HCT116 (cell line): ENCODE data around the gene SLC23A3. TPM values are rescaled to one million over a fixed set of nuclear protein-coding genes. Genes with fewer than 3 reads are reported as not detected.

Experiments used
- ATAC-seq: fragments of 200-7000 bp; cut with Tn5 transposase; 2 replicates; pipeline ENCODE4 v1.9.1; 2020; ENCODE audit warnings: mild to moderate bottlenecking, moderate library complexity
- BruUV-seq: library from RNA; stranded (reverse); fragments of 400-500 nt; replicated peaks from 2 replicates; lab custom pipeline; 2021; lab: Mats Ljungman, UMichigan
- CTCF ChIA-PET: fragments of 300-600 bp; sonication (Branson Sonifier 250); formaldehyde crosslinking; loops from one replicate; lab custom pipeline; 2021; ENCODE audit warnings: antibody characterized with exemption; lab: Charles Lee
- POLR2A ChIA-PET: fragments of 300-600, 350-600 bp; sonication (Branson Sonifier 250); formaldehyde crosslinking; loops from one replicate; lab custom pipeline; 2021; ENCODE audit warnings: antibody characterized with exemption; lab: Charles Lee
- RAD21 ChIA-PET, 2 experiments: fragments of 300-600 bp; sonication (Branson Sonifier 250); formaldehyde crosslinking; loops; one replicate each; lab custom pipeline; 2023; ENCODE audit warnings: low total read pairs in 2 of 2; ENCODE audit not compliant: uncharacterized antibody in 2 of 2, unreplicated experiment in 2 of 2, low non-redundant PET in 1 of 2; lab: Charles Lee
- DNase-seq: peaks from one replicate; pipeline ENCODE4 v3.0.0-alpha.2; 2010; ENCODE audit warnings: low read depth, low spot score
- H2AFZ ChIP-seq: fragments of 200-600 bp; shearing (Covaris generic), sonication (generic); 2 replicates; pipeline ENCODE4 v1.6.1; 2017; ENCODE audit warnings: low read depth, mixed run types, mixed read lengths, antibody characterized with exemption, low read length; ENCODE audit not compliant: poor library complexity, severe bottlenecking
- H3K27ac ChIP-seq: 2 replicates; pipeline ENCODE4 v1.5.1; 2012; ENCODE audit warnings: low read depth, low read length
- H3K27me3 ChIP-seq: fragments of 200-600 bp; sonication (generic); 2 replicates; pipeline ENCODE4 v1.6.1; 2016; ENCODE audit warnings: mixed run types, low read length, mixed read lengths; ENCODE audit not compliant: insufficient read depth
- H3K36me3 ChIP-seq, 2 experiments: fragments of 200-500 bp in 1 of 2; fragments of 200-600 bp in 1 of 2; sonication (Bioruptor generic) in 1 of 2; sonication (generic) in 1 of 2; 2 replicates each; pipeline versions ENCODE4 v1.5.1 to v1.6.1; 2014 to 2016; ENCODE audit warnings: low read length in 2 of 2, inconsistent platforms in 1 of 2, mixed read lengths in 1 of 2, mixed run types in 1 of 2; ENCODE audit not compliant: insufficient read depth in 2 of 2, control insufficient read depth in 1 of 2
- H3K4me1 ChIP-seq, 2 experiments: fragments of 200-600 bp in 1 of 2; sonication (generic) in 1 of 2; 2 replicates each; pipeline versions ENCODE4 v1.5.1 to v1.6.1; 2012 to 2017; ENCODE audit warnings: low read length in 2 of 2, inconsistent platforms in 1 of 2, mild to moderate bottlenecking in 1 of 2, mixed read lengths in 1 of 2, mixed run types in 1 of 2, moderate library complexity in 1 of 2; ENCODE audit not compliant: insufficient read depth in 2 of 2, control insufficient read depth in 1 of 2
- H3K4me2 ChIP-seq: fragments of 200-600 bp; sonication (generic); 2 replicates; pipeline ENCODE4 v1.6.1; 2017; ENCODE audit warnings: mixed run types, low read length, mixed read lengths
- H3K4me3 ChIP-seq, 2 experiments: fragments of 200-600 bp in 1 of 2; sonication (generic) in 1 of 2; replicated peaks in 1 of 2; 2 replicates each; pipeline ENCODE4 v1.5.1; 2011 to 2016; ENCODE audit warnings: low read length in 2 of 2, control low read depth in 1 of 2, low read depth in 1 of 2, mild to moderate bottlenecking in 1 of 2, mixed read lengths in 1 of 2, mixed run types in 1 of 2
- H3K79me2 ChIP-seq: fragments of 200-600 bp; sonication (generic); 2 replicates; pipeline ENCODE4 v1.6.1; 2017; ENCODE audit warnings: mild to moderate bottlenecking, mixed run types, low read length, moderate library complexity, mixed read lengths; ENCODE audit not compliant: insufficient read depth
- H3K9ac ChIP-seq: fragments of 200-600 bp; sonication (generic); 2 replicates; pipeline ENCODE4 v1.6.1; 2016; ENCODE audit warnings: low read length, mixed read lengths
- H3K9me2 ChIP-seq: fragments of 200-600 bp; sonication (generic), shearing (Covaris generic); 2 replicates; pipeline ENCODE4 v1.6.1; 2017; ENCODE audit warnings: mixed run types, mild to moderate bottlenecking, moderate library complexity; ENCODE audit not compliant: insufficient read depth
- H3K9me3 ChIP-seq, 2 experiments: fragments of 200-500 bp in 1 of 2; fragments of 200-600 bp in 1 of 2; sonication (Bioruptor generic) in 1 of 2; sonication (generic) in 1 of 2; 2 replicates each; pipeline ENCODE4 v1.6.1; 2014 to 2017; ENCODE audit warnings: low read length in 2 of 2, mixed read lengths in 2 of 2, inconsistent platforms in 1 of 2, low read depth in 1 of 2, mild to moderate bottlenecking in 1 of 2, mixed run types in 1 of 2, moderate library complexity in 1 of 2; ENCODE audit not compliant: control insufficient read depth in 1 of 2, insufficient read depth in 1 of 2
- H4K20me1 ChIP-seq: fragments of 200-600 bp; sonication (generic), shearing (Covaris generic); 2 replicates; pipeline ENCODE4 v1.6.1; 2017; ENCODE audit warnings: mixed run types, mild to moderate bottlenecking, moderate library complexity; ENCODE audit not compliant: insufficient read depth
- CBX3 ChIP-seq: IDR thresholded peaks from 2 replicates; pipeline ENCODE4 v1.6.1; 2012; ENCODE audit warnings: low read depth
- CEBPB ChIP-seq: IDR thresholded peaks from 2 replicates; pipeline ENCODE4 v1.6.1; 2012; ENCODE audit warnings: low read depth
- EGR1 ChIP-seq: IDR thresholded peaks from 2 replicates; pipeline ENCODE4 v1.6.1; 2012; ENCODE audit warnings: low read depth
- EZH2phosphoT487 ChIP-seq: fragments of 200-600 bp; IDR thresholded peaks from 2 replicates; pipeline ENCODE4 v1.6.1; 2018; ENCODE audit warnings: antibody characterized with exemption, borderline replicate concordance
- FOSL1 ChIP-seq: IDR thresholded peaks from 2 replicates; pipeline ENCODE4 v1.6.1; 2012; ENCODE audit warnings: low read depth
- JUND ChIP-seq: IDR thresholded peaks from 2 replicates; pipeline ENCODE4 v1.6.1; 2012
- POLR2A ChIP-seq: IDR thresholded peaks from 2 replicates; pipeline ENCODE4 v1.7.0; 2011; ENCODE audit warnings: borderline replicate concordance; ENCODE audit not compliant: insufficient read depth, insufficient read length; ENCODE audit errors: extremely low read depth
- POLR2AphosphoS5 ChIP-seq: IDR thresholded peaks from 2 replicates; pipeline ENCODE4 v1.6.1; 2011; ENCODE audit warnings: mild to moderate bottlenecking, low read depth, low read length, moderate library complexity
- RAD21 ChIP-seq: IDR thresholded peaks from 2 replicates; pipeline ENCODE4 v1.6.1; 2012; ENCODE audit warnings: low read depth, mild to moderate bottlenecking
- SIN3A ChIP-seq: IDR thresholded peaks from 2 replicates; pipeline ENCODE4 v1.6.1; 2012; ENCODE audit warnings: low read depth
- SRF ChIP-seq: IDR thresholded peaks from 2 replicates; pipeline ENCODE4 v1.6.1; 2012; ENCODE audit warnings: low read depth
- TCF7L2 ChIP-seq: IDR thresholded peaks from 2 replicates; pipeline ENCODE4 v1.7.0; 2011; ENCODE audit warnings: borderline replicate concordance, inconsistent platforms; ENCODE audit not compliant: insufficient read depth, insufficient read length; ENCODE audit errors: extremely low read depth
- YY1 ChIP-seq: IDR thresholded peaks from 2 replicates; pipeline ENCODE4 v1.6.1; 2011; ENCODE audit warnings: low read length, low read depth, moderate library complexity, mild to moderate bottlenecking; ENCODE audit not compliant: insufficient replicate concordance; ENCODE audit errors: extremely low read depth
- ZFX ChIP-seq: fragments of 450-650 bp; IDR thresholded peaks from 2 replicates; pipeline ENCODE4 v1.6.1; 2017
- ZNF274 ChIP-seq: fragments of 200-500 bp; sonication (Bioruptor generic); IDR thresholded peaks from 2 replicates; pipeline ENCODE4 v1.6.1; 2014; ENCODE audit warnings: mild to moderate bottlenecking, low read depth, low read length, inconsistent platforms
- intact Hi-C: fragments of 100-400 bp; cut with micrococcal nuclease; formaldehyde crosslinking; loops from 2 replicates; pipeline ENCODE4 v1.10.0; 2022
- total RNA-seq: library from RNA; stranded (reverse); gene quantifications from one replicate; pipeline ENCODE4 v1.2.1, GENCODE V29; 2021; ENCODE audit not compliant: unreplicated experiment
- TF ChIP-seq, protein P1 (sequence below): IDR thresholded peaks from 2 replicates; pipeline ENCODE4 v1.6.1; 2012
- TF ChIP-seq, protein P2 (sequence below): IDR thresholded peaks from 2 replicates; pipeline ENCODE4 v1.6.1; 2011; ENCODE audit warnings: mild to moderate bottlenecking, low read length, moderate library complexity; ENCODE audit not compliant: insufficient replicate concordance; ENCODE audit errors: extremely low read depth
- TF ChIP-seq, protein P3 (sequence below): IDR thresholded peaks from 2 replicates; pipeline ENCODE4 v1.6.1; 2012
- TF ChIP-seq, protein P4 (sequence below): IDR thresholded peaks from 2 replicates; pipeline ENCODE4 v1.6.1; 2012; ENCODE audit warnings: low read depth

SLC23A3 gene
- total RNA-seq, 1 experiment from 2014 or later: 4.8 TPM

DNA sequence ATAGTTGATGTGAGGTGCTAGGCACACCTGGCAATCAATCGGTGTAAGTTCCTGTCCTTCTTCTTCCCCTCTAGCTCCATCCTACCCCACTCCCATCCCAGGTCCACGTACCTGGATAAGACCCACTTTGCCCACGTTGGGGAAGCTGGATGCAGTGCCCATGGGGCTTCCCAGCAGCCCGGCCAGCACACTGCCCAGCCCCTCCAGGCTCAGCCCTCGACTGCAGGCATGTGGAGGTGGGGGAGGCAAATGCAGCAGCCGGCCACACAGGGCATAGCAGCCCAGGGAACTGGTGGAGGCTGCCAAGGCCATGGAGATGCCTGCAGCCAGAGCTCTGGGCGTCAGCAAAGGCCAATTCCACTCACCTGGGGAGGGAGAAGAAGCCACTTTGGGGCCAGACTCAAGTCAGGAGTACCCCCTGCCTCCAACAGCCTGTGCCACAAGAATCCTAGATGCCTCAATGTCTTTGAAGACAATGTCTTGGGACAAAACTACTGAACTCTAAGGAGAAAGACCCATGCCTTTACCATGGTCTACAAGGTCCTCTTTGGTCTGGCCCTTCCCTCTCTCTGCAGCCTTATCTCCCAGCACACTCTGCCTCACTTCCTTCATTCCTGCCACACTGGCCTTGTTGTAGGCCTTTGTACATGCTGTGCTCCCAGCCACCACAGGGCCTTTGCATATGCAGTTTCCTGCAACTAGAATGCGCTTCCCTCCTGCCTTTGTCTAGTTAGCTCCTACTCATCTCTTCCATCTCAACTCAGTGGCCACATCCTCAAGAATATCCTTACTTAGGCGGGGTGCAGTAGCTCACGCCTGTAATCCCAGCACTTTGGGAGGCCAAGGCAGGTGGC lies 4.5 kb downstream of the SLC23A3 start:
- no peak for DNase-seq
- no peak overlapping the region for H3K27ac ChIP-seq
- no peak overlapping the region for H3K4me2 ChIP-seq
- intact Hi-C loops: no loop called here
- RAD21 ChIA-PET: no interaction called here
- no peak overlapping the region for H3K4me3 ChIP-seq
- peaks cover 5 to 8% of the 10 kb centered on the region in 2 experiments; a peak in 3 of 4 replicates for H3K4me1 ChIP-seq
- no peaks in the 10 kb centered on the region for H3K36me3 ChIP-seq
- no peaks in the 10 kb centered on the region for H3K9me3 ChIP-seq
- H2AFZ ChIP-seq: no peak overlapping the region
- no peaks in the 10 kb centered on the region for H3K79me2 ChIP-seq
- H3K9ac ChIP-seq: no peak overlapping the region
- CTCF ChIA-PET: interaction anchor here (1.7 to 1.9 kb wide), 2 partner anchors 11 to 129 kb away, joined by 6 read pairs; partner anchors contain the start of gene CNPPD1
- POLR2A ChIA-PET: no interaction called here
- H4K20me1 ChIP-seq: no peaks in the 10 kb centered on the region
- no peaks in the 10 kb centered on the region for H3K9me2 ChIP-seq
- no TSS peak for BruUV-seq
- no peak for ATAC-seq
- H3K27me3 ChIP-seq: no peaks in the 10 kb centered on the region
- TF ChIP-seq ZNF274: no peak
- TF ChIP-seq, protein P1, sequence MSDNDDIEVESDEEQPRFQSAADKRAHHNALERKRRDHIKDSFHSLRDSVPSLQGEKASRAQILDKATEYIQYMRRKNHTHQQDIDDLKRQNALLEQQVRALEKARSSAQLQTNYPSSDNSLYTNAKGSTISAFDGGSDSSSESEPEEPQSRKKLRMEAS: no peak
- TF ChIP-seq JUND: no peak
- no peak for TF ChIP-seq CBX3
- TF ChIP-seq, protein P2, sequence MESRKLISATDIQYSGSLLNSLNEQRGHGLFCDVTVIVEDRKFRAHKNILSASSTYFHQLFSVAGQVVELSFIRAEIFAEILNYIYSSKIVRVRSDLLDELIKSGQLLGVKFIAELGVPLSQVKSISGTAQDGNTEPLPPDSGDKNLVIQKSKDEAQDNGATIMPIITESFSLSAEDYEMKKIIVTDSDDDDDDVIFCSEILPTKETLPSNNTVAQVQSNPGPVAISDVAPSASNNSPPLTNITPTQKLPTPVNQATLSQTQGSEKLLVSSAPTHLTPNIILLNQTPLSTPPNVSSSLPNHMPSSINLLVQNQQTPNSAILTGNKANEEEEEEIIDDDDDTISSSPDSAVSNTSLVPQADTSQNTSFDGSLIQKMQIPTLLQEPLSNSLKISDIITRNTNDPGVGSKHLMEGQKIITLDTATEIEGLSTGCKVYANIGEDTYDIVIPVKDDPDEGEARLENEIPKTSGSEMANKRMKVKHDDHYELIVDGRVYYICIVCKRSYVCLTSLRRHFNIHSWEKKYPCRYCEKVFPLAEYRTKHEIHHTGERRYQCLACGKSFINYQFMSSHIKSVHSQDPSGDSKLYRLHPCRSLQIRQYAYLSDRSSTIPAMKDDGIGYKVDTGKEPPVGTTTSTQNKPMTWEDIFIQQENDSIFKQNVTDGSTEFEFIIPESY: no peak
- TF ChIP-seq SIN3A: no peak
- TF ChIP-seq EGR1: no peak
- TF ChIP-seq, protein P3, sequence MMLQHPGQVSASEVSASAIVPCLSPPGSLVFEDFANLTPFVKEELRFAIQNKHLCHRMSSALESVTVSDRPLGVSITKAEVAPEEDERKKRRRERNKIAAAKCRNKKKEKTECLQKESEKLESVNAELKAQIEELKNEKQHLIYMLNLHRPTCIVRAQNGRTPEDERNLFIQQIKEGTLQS: no peak
- TF ChIP-seq POLR2A: no peak
- no peak for TF ChIP-seq TCF7L2
- TF ChIP-seq FOSL1: no peak
- TF ChIP-seq RAD21: no peak
- no peak for TF ChIP-seq EZH2phosphoT487
- TF ChIP-seq ZFX: no peak
- TF ChIP-seq CEBPB: no peak
- TF ChIP-seq, protein P4, sequence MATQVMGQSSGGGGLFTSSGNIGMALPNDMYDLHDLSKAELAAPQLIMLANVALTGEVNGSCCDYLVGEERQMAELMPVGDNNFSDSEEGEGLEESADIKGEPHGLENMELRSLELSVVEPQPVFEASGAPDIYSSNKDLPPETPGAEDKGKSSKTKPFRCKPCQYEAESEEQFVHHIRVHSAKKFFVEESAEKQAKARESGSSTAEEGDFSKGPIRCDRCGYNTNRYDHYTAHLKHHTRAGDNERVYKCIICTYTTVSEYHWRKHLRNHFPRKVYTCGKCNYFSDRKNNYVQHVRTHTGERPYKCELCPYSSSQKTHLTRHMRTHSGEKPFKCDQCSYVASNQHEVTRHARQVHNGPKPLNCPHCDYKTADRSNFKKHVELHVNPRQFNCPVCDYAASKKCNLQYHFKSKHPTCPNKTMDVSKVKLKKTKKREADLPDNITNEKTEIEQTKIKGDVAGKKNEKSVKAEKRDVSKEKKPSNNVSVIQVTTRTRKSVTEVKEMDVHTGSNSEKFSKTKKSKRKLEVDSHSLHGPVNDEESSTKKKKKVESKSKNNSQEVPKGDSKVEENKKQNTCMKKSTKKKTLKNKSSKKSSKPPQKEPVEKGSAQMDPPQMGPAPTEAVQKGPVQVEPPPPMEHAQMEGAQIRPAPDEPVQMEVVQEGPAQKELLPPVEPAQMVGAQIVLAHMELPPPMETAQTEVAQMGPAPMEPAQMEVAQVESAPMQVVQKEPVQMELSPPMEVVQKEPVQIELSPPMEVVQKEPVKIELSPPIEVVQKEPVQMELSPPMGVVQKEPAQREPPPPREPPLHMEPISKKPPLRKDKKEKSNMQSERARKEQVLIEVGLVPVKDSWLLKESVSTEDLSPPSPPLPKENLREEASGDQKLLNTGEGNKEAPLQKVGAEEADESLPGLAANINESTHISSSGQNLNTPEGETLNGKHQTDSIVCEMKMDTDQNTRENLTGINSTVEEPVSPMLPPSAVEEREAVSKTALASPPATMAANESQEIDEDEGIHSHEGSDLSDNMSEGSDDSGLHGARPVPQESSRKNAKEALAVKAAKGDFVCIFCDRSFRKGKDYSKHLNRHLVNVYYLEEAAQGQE: no peak
- no peak for TF ChIP-seq POLR2AphosphoS5
- TF ChIP-seq SRF: no peak
- no peak for TF ChIP-seq YY1
